GM21423 (cell line): ENCODE data around the gene NPFF.

Source experiments
- ATAC-seq: cut with Tn5 transposase; IDR thresholded peaks from one replicate; pipeline ENCODE4 v1.9.1; 2021; ENCODE audit warnings: mild to moderate bottlenecking, moderate library complexity; ENCODE audit not compliant: unreplicated experiment

Gene NPFF

GRCh38 chr12:53514628-53515290, 7.5 kb upstream of the NPFF start:
- ATAC-seq = no peak

GRCh38 chr12:53513712-53514410, 6.6 kb upstream of the NPFF start:
- ATAC-seq = no peak

- ATAC-seq = no peak
These were observed 3.0 kb upstream of the NPFF start for GRCh38 chr12:53510181-53510812.

DNA sequence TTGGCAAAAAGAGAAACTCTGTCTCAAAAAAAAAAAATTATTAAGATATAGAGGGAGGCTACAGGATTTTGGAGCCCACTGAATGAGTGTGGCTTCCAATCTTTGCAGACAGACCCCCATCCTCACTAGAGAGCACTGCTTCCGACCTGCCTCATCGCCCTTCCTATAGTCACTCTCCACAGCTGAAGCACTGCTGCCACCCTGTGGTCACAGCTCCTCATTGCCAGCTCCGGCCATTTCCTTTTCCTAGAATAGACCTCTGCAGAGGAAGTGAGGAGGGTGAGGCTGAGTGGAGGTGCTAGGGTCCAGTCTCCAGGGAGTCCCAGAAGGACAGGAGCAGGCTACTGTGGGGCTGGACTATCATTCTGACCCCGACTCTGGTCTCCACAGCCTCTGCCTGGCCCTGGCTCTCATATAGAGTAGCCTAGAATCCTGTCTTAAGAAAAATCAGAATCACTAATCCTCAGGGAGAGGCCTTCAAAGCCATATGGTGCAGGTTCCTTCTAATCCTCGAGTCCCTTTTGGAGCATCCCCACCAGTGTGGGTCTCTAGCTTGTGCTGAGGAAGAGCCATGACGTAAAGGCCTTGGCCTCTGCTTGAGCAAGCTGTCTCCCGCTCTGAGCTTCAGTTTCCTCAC, 1.4 kb upstream of the NPFF start:
- ATAC-seq = peak; percentile 90

DNA sequence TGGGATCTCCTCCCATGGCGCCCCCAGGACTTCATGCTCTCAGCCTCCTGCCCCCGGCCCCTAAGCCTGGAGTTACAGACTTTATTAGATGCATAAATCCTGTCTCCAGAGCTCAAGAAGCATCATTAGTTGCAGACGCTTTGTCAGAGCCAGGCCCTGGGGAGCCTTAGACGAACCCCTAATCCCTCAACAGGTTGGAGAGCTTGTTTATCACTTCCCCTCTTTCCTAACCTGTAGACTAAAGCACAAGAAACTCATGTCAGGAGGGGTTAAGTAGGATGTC, 260 bp upstream of the NPFF start:
- no peak for ATAC-seq

- no peak for ATAC-seq
These were observed 866 bp downstream of the NPFF start for GRCh38 chr12:53506450-53506785.

DNA sequence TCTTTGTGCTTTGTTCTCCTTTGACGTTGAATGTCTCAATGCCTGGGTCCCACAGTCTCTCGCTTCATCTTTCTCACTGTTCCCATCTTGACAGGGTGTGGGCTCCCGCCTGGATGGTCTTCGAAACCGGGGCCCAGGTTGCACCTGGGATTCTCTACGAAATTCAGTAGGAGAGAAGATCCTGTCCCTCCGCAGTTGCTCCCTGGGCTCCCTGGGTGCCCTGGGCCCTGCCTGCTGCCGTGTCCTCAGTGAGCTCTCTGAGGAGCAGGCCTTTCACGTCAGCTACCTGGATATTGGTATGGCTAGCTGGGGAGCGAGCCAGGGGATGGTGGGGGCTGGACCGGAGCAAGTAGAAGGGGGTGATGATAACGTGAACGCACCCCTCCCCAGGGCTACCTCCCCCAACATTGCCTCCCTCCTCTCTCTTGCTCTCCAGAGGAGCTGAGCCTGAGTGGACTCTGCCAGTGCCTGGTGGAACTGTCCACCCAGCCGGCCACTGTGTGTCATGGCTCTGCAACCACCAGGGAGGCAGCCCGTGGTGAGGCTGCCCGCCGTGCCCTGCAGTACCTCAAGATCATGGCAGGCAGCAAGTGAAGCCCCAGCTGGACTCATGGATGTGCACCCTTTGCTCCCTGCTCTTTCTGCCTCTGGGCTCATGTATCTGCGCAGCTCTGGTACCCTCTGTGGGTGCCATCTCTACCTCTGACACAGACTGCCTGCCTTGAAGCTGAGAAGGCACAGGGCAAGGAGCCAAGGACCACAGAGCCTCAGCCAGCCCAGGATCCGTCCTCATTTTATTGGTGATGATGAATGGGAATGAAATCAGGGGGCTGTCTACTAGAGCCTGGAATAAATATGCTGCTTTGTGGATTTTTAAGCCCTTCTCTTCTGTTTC, 1.5 kb downstream of the NPFF start:
- no peak for ATAC-seq

DNA sequence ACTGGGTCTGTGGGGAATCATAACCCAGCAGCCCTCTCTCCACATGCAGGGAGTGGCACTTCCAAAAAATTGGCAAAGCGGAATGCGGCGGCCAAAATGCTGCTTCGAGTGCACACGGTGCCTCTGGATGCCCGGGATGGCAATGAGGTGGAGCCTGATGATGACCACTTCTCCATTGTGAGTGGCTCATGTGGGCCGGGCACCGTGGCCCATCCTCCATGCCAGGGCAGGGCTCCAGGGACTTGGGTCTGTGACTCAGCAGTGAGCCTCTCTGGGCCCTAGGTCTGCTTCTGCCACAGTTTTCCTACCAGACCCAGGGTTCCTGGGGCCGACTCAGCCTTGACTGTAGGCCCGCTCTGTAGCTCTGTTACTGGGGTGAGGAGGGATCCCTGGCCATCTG, 2.2 kb downstream of the NPFF start:
- no peak for ATAC-seq

DNA sequence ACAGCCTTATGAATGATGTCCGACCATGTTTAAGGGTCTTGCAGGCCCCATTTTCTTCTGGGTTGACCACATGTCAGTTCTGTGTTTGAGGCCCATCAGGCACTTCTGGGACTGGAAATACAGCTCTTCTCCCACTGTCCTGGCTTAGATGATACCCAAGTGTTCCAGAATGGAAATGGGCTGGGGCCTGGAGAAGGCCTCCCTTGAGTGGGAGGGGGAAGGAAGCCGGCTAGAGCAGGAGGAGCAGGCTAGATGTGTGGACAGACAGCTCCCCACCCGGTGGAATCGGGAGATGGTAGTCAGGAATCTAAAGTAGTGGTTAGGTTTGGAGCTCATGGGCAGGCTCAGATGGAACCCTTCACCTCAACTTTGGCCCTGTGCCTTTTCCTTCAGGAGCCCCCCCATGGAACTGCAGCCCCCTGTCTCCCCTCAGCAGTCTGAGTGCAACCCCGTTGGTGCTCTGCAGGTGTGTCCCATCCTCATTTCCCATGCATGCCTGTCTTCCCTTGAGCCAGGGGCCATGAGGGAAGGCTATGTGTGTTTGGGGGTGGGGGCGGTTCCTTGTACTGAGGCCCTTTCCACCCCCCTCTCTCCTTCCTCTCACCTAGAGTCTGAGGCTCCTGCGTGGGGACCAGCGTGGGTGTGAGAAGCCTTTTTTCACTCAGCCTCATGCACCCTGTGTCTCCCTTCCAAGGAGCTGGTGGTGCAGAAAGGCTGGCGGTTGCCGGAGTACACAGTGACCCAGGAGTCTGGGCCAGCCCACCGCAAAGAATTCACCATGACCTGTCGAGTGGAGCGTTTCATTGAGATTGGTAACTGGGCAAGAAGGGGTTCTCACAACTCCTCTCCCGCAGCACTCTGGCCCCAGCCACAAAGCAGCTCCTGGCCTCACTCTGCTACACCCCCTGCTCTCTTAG, 3.0 kb downstream of the NPFF start:
- no peak for ATAC-seq

- ATAC-seq = no peak
These were observed 4.1 kb downstream of the NPFF start for GRCh38 chr12:53502983-53503728.

GRCh38 chr12:53502331-53502730, 5.0 kb downstream of the NPFF start:
- no peak for ATAC-seq

- no peak for ATAC-seq
These were observed 5.6 kb downstream of the NPFF start for GRCh38 chr12:53501615-53502181.

GRCh38 chr12:53500776-53501614, 6.3 kb downstream of the NPFF start, which contains the start of gene TARBP2:
Gene TARBP2, plus strand, starts transcription at chr12:53501283. Its CDS starts 126 bp downstream, at chr12:53501409.
- ATAC-seq = peak; percentile 80

DNA sequence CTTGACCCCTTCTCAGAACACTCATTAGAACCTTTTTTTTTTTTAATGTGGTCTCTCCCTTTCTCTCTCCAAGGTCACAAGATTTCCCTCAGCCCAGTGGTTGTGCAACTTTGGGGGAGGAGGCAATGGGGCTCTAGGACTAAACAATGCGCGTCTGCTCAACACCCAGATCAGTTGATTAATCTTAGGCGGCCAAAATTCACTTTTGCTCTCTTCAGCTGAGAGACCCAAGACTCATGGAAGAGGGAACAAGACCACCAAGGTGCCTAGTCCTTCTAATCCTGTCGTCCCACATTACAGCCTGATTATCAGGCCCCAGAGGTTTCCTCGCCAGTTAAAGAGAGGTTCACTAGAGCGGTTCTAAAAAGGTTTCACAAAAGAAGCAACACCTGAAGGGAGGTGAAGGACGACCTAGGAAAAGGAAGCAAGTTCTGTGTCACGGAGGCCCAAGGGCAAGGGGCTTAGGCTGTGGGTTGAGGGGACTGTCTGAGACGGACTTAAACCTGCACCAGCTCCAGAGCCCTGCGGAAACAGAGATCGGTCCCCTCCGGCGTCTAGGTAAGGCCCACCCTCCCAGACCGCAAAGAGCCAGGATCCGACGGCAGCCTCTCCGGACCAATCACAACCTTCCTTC, 7.0 kb downstream of the NPFF start:
- ATAC-seq = no peak

GRCh38 chr12:53499266-53500141, 7.8 kb downstream of the NPFF start, which contains the start of gene MAP3K12:
Gene MAP3K12, minus strand, starts transcription at chr12:53499458. Its CDS starts 12,067 bp downstream, at chr12:53487391.
- no peak for ATAC-seq

DNA sequence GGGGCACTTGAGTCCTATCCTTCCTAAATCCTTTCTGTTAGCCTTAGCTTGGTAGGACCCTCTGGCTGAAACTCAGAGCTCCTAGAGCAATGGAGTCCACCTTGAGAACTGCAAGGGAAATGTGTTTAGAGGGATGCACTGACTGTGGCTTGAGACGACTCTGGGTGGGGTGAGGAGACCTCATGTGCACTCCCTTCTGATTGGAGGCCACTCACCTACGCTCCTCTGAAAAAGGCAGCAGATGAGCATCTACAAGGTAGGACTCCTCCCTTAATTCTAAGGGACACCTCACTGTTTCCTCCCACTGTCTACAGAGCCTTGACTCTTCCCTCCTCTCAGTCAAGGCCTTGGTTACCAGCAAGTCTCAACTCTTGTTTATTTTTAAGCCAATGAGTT, 9.1 kb downstream of the NPFF start:
- no peak for ATAC-seq
